NCI-H2029 (cell line): ENCODE results near the gene FLNB.
A peak's percentile ranks its signal among the peaks of the same experiment; 100 is the strongest.

Experiments used
- DNase-seq: peaks from one replicate; lab custom pipeline; 2025; lab: John Stamatoyannopoulos, UW

Gene FLNB, protein sequence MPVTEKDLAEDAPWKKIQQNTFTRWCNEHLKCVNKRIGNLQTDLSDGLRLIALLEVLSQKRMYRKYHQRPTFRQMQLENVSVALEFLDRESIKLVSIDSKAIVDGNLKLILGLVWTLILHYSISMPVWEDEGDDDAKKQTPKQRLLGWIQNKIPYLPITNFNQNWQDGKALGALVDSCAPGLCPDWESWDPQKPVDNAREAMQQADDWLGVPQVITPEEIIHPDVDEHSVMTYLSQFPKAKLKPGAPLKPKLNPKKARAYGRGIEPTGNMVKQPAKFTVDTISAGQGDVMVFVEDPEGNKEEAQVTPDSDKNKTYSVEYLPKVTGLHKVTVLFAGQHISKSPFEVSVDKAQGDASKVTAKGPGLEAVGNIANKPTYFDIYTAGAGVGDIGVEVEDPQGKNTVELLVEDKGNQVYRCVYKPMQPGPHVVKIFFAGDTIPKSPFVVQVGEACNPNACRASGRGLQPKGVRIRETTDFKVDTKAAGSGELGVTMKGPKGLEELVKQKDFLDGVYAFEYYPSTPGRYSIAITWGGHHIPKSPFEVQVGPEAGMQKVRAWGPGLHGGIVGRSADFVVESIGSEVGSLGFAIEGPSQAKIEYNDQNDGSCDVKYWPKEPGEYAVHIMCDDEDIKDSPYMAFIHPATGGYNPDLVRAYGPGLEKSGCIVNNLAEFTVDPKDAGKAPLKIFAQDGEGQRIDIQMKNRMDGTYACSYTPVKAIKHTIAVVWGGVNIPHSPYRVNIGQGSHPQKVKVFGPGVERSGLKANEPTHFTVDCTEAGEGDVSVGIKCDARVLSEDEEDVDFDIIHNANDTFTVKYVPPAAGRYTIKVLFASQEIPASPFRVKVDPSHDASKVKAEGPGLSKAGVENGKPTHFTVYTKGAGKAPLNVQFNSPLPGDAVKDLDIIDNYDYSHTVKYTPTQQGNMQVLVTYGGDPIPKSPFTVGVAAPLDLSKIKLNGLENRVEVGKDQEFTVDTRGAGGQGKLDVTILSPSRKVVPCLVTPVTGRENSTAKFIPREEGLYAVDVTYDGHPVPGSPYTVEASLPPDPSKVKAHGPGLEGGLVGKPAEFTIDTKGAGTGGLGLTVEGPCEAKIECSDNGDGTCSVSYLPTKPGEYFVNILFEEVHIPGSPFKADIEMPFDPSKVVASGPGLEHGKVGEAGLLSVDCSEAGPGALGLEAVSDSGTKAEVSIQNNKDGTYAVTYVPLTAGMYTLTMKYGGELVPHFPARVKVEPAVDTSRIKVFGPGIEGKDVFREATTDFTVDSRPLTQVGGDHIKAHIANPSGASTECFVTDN (N-terminal part only)

DNA sequence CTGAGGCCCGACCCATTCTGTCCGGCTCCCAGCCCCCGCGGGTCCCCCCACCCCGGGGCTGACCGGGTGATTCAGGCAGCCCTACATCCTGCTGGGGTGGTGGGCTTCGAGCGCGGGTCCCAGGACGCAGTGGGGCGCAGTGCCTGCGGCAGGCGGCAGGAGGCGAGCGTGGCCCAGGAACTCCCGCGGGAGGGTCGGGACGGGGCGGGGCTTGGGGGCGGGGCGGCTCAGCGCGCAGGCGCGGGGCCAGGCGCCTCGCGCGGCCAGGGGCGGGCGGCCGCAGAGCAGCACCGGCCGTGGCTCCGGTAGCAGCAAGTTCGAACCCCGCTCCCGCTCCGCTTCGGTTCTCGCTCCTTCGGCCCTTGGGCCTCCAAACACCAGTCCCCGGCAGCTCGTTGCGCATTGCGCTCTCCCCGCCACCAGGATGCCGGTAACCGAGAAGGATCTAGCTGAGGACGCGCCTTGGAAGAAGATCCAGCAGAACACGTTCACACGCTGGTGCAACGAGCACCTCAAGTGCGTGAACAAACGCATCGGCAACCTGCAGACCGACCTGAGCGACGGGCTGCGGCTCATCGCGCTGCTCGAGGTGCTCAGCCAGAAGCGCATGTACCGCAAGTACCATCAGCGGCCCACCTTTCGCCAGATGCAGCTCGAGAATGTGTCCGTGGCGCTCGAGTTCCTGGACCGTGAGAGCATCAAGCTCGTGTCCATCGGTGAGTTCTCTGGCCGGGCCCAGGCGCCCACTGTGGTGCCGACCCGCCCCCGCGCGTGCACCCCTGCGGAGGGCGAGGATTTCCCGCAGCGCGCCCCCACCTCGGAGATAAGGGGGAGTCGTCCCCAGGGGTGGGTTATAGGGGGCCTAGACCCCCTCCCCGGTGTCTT, at the start of gene FLNB:
FLNB (plus strand) TSS at position 282 of the 885 bp plus-strand sequence; CDS start at position 425, 143 bp downstream.
- DNase-seq, result peak; percentile 29

DNA sequence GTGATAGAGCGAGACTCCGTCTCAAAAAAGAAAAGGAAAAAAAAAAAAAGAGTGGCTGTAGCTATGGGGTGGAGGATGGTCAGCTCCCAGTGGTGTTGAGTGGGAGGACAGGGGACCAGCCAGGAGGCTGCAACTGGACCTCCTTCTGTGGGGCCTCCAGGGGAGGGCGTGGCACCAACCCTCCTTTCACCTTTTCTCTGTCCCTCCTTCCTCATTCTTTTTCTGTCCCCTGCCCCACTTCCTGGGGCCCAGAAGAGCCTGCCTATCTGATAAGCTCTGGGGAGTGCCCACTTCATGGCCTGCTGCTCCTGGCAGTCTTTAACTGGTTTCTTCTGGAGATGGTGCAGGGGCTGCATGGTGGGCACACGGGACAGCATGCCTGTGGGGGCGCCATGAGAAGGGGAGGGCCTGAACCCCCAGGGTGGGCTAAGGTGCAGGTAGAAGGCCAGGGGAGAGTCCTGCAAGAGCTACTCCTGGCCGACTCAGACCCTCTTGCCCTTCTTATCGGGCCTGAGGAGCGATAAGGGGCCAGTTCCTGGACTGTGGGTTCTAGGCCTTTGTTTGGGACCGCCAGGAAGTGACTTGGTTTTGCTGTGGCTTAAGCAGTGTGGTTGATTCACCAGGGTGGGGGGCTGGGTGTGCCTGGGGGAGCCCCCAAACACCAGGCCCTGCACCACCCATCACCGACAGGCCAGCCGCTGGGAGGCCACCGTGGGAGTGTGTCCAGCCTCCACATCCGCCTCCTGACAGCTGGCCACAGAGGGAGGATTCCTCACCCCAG, 49.4 kb upstream of the FLNB start:
- DNase-seq, result no peak

DNA sequence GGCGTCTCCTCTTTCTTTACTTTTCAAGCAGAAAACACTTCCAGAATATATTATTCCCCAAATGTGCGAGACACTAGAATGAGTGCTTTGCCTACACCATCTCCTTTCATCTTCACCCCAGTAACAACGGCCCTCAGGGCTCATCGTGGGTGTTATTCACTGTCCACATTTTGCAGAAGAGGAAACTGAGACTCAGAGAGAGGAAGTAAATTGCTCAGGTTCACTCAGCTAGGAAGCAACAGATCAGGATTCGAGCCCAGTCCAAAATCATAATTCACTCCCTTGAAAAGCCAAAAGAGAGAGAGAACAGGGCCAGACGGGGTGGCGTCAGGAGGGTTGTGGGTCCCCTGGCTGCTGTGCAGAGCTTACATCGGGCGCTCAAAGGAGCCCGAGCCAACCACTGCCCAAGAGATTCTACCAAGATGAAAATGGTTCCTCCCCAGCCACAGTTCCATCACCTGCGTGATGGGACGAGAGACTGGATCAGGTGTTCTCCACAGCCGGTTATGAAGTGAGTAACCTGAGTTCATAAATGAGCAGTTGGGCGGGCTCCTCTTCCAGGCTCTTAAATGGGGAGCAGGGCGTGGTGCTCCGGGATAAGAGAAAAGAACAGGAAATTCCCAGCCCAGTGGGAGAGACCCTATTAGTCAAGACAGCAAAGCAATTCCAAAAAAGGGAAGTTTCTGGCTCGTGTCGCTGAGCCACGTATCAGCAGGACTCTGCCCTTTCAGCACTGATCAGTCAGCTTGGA, 48.6 kb upstream of the FLNB start:
- no peak for DNase-seq

DNA sequence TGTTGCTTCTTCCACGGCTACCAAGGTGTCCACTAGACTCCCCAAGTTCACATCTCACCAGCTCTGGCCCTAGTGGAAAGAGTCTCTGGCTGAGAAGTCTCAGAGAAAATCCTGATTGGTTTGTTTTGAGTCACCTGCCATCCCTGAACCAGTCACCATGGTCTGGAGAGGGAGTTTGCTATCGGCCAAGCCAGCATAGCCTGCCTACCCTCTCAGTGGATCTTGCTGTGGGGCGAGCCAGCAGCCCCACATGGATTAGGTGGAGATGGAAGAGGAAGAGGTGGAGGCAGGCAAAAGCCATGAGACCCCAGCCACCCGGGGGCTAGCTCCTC, 48.1 kb upstream of the FLNB start:
- DNase-seq, result no peak

DNA sequence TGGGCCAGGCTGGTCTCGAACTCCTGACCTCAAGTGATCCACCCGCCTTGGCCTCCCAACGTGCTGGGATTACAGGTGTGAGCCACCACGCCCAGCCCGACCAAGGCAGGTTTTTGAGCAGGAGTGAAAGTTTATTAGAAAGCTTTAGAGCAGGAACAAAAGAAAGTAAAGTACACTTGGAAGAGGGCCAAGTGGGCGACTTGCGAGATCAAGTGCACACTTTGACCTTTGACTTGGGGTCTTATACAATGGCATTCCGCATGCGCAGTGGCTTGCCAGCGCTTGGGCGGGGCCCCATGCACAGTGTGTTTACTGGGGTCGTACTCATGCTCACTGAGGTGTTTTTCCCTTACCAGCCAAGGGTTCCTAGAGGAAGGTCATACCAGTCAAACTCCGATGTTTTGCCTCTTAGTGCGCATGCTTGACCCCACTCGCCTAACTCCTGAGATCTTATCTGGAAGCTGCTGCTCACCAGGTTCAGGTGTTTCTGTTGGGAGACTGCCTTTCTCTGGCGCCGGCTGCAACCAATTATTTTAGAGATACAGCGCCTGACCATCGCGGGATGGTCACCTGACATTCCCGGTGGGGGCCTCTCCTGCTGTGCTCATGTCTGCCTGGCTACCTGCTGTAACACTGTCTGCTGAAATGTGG, 46.9 kb upstream of the FLNB start:
- DNase-seq, result no peak

DNA sequence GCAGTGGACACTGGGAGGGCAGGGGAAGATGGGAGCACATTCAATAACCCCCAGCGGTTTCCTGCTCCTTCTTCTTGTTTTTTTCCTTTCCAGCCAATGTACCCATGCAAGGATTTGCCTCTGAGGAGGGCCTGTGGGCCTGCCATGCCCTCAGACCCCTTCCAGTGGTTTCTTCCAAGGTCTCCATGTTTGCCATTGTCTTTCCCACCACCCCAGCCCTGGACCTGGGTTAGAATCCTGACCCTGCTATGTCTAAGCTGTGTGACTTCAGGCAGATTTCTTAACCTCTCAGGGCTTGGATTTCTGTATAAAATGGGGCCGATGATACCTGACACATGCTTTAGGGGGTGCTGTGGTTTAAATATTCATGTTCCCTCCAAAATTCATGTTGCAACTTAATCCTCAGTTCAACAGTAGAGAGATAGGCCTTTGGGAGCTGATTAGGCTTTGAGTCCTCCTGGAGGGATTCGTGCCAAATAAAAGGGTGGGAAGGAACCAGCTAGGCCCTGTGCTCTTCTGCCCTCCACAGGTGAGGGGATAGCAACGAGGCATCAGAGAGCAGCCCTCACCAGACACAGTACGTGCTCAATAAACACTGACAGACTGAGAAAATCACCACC, 46.3 kb upstream of the FLNB start:
- no peak for DNase-seq

DNA sequence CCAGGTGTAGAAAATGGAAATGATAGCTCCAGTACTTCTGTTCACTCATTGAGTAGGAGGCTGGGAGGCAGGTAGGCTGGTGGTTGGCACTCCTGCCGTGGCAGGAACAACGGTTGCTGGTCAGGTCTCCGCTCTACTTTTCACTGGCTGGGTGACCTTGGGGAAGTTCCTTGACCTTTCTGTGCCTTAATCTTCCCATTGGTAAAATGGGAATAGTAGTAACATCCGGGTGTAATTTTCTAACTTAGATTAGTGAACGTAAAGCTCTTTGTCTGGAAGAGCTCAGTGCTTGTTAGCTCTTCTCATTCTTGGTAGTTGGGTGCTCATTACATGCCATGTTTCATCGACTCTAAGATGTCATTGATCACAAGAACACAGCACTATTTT, 45.8 kb upstream of the FLNB start:
- DNase-seq, result no peak

DNA sequence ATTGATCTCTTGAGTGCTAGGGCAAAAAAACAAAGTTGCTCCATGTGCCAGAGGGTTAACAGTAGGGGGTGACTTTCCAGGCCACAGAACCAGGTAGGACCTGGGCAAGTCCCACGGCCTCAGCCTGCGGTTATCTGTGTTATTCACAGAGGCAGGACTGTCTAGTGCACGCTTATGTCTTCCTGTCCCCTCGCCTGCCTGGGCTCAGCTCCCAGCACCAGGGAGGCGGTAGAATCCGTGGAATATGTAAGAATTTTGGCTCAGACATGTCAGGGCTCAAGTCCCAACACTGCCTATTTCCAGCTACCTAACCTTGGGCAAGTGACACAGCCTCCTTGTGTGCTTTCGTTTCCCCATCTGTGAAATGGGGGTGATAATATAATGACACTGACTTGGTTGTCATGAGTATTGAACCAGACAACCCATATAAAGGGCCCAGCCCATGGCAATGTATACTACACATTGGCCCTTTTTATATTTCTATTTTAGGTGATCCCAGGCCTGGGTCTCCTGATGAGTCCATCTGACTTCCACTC, 44.3 kb upstream of the FLNB start:
- DNase-seq, result no peak

DNA sequence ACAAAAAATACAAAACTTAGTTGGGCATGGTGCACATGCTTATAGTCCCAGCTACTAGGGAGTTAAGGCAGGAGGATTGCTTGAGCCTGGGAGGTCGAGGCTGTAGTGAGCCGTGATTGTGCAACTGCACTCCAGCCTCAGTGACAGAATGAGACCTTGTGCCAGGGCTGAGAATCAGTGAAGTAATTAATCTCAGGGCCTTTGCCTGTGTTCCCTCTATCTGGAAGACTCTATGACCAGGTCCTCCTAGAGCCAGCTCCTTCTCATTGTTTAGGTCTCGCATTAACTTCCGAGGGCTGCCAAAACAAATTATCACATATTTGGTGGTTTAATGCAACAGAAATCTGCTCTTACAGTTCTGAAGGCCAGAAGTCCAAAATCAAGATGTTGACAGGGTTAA, 41.4 kb upstream of the FLNB start:
- DNase-seq, result no peak

DNA sequence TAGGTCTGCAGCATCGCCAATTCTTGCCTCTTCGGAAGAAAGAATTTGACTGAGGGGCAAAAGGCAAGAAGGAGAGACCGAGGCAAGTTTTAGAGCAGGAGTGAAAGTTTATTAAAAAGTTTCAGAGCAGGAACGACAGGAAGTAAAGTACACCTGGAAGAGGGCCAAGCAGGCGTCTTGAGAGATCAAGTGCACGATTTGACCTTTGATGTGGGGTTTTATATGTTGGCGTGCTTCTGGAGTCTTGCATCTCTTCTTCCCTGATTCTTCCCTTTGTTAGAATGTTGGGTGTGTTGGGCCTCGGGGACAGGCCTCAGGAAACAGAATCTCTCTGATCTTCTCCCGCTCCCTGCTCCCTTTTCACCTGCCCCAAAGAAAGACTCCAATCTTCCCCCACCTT, 40.6 kb upstream of the FLNB start:
- DNase-seq, result no peak

DNA sequence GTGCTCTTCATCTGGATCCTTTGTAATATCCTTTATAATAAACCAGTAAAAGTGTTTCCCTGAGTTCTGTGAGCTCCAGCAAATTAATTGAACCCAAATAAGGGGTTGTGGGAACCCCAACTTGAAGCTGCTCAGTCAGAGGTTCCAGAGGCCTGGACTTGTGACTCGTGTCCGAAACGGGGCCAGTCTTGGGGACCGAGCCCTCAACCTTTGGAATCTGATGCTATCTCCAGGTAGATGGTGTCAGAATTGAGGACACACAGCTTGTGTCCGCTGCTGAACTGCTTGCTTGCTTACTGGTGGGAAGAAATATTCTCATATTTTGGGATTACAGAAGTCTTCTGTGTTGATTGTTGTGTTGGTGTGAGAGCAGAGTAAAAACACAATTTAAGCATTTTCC, 39.7 kb upstream of the FLNB start:
- no peak for DNase-seq

DNA sequence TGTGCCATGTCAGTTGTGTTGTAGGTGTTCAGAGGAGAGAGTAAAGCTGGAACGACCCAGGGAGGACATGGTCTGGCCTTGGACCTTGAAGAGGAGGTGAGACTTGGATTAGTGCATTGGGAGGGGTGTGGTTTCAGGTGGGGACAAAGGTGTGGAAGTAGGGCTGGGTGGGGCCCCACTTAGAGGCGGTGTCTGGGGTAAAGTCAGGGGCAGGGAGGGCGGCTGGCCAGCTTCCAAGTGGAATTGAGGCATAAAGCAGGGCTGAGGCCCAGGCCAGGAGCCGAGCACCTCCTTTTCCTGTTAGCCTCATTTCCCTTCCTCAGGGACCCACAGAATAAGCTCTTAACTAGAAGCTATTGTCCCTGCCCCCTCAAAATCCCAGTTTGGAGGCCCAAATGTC, 36.2 kb upstream of the FLNB start:
- no peak for DNase-seq

DNA sequence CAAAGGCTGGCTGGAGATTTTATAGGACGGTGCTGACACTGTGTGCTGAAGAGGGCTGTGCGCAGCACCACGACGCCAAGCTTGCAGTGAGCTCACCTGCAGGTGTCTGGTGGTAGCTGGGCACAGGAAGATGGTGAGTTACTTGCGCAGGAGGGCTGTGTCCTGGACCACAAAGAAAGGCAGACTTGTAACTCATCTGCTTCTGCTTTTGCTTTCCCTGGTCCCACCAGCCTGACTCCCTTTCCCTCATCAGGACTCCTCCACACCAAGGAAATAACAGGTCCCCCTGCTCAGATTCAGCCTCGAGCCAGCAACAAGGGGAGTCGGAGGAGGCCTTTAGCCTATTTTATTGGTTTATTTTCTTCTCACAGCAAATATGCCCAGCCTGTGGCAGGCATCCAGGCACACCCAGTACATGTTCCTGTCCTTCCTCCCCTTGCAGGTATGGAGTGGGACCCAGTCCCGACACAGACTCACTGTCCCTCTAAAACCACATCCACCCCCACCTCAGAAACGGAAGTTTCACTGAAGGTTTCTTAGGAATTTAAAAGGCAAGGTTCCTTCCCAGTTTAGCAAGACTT, 35.6 kb upstream of the FLNB start:
- DNase-seq, result no peak

DNA sequence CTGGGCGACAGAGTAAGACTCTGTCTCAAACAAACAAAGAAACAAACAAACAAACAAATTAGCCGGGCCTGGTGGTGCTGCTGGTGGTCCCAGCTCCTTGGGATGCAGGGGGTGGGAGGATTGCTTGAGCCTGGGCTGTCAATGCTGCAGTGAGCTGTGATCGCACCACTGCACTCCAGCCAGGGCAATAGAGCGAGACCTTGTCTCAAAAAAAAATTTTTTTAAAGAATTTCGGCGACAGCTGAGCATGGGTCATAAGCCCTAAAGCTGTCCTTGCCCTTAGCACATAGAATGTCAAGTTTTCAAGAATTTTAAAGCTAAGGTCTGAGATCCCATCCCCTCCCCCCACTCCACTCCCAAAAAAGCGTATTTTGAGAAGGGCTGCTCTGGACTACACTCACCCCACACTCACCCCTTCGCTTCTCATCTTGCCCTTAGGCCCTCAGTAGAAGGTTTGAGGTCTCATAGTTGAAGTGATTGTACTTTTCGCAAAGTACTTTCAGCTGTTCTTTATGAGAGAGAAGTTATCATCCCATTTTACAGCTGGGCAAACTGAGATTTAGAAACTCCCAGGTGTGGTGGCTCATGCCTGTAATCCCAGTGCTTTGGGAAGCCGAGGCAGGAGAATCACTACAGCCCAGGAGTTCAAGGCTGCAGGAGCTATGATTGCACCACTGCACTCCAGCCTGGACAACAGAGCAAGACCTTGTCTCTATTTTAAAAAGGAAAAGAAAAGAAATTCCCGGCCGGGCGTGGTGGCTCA, 34.3 kb upstream of the FLNB start:
- DNase-seq, result no peak

DNA sequence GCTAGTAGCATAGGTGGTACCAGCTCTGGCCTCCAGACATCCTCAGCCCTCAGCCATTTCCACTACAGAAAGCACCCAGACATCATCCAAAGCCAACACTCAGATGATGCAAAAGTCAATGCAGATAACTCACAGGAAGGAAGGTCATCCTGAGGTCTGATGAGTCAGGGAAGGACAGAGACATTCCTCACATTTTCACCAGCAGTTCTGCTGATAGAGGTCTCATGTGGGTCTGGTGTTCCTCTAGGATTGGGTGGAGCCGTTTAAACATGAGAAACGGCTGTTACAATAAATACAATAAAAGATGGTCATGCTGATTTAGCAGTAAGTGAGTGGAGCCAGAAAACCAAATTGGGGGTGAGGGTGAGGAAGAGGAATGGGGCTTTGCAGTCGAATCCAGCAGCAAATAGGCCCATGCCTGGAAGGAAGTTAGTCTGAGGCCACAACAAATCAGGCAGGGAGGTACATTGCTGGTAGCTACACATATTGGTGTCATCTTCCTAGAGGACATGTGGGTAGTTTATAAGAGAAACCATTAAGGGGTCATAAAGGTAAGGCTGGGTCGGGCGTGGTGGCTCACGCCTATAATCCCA, 33.3 kb upstream of the FLNB start:
- DNase-seq, result no peak

DNA sequence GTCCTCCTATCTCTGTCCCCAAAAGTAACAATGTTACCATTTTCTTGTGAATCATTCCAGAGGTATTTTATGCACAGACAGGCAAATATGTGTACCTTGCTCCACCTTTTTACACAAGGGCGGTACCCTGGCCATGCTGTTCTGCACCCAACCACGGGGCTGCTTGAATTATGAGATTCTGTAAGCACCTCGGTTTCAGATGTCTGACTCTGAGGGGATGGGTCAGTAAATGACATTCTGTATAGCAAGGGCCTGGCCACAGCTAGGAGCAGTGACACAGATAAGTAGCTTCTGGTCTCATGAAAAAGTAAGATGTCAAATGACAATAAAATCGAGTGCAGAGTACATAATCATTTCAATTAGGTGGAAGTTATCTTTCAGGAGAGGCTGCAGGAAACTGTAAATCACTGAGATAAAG, 30.4 kb upstream of the FLNB start:
- DNase-seq, result no peak

DNA sequence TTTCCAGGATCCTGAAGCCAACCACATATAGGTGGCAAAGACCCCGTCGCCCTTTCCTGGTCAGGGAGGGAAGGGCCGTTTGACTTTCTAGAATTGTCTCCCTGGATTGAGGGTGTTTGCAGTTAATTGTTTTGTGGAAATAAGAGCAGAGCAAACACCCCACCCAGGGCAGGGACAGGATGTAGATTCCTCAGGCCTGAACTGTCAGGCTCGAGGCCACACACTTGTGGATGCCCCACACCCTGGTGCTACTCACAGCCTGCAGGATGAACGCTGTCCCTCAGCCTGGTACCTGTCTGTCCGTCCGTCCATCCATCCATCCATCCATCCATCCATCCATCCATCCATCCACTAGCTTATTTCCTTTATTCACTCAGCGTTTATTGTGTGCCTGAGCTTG, 29.9 kb upstream of the FLNB start:
- DNase-seq, result no peak
